ENCODE measurements around the gene SPIB.

The SPIB gene

GRCh38 chr19:50480281-50481111 is 61.8 kb downstream of the SPIB start:
- Histone ChIP-seq H3K27me3 (ENCODE audit: control insufficient read depth, insufficient read depth, low read length) (no peaks in the 10 kb centered on the region; the same call in 1 of the 2 replicates), H3K4me1 (ENCODE audit: control insufficient read depth, insufficient read depth, low read length) (no peaks in the 10 kb centered on the region; the same call in 1 of the 2 replicates), H3K36me3 (ENCODE audit: control insufficient read depth, insufficient read depth, low read length) (peaks cover 7% of the 10 kb centered on the region; the same call in 1 of the 2 replicates), H3K4me3 (ENCODE audit: low read length) (no peak overlapping the region), H3K9me3 (ENCODE audit: control insufficient read depth, insufficient read depth, low read length) (peaks cover 5% of the 10 kb centered on the region), H3K27ac (ENCODE audit: low read length) (no peak overlapping the region)
- WGBS (ENCODE audit: insufficient coverage, insufficient read length), result no CpG with 5 or more reads among the region's 37 CpGs
- DNase-seq (ENCODE audit: low read depth, low spot score), result no peak
